Activated CD8-positive, alpha-beta memory T cell treated with anti-CD3 and anti-CD28 coated beads for 24 hours (primary cell): ENCODE data around the gene PPEF1.

Experiments
- DNase-seq: peaks from one replicate; pipeline ENCODE4 v3.0.0-alpha.2; 2020

The PPEF1 gene

DNA sequence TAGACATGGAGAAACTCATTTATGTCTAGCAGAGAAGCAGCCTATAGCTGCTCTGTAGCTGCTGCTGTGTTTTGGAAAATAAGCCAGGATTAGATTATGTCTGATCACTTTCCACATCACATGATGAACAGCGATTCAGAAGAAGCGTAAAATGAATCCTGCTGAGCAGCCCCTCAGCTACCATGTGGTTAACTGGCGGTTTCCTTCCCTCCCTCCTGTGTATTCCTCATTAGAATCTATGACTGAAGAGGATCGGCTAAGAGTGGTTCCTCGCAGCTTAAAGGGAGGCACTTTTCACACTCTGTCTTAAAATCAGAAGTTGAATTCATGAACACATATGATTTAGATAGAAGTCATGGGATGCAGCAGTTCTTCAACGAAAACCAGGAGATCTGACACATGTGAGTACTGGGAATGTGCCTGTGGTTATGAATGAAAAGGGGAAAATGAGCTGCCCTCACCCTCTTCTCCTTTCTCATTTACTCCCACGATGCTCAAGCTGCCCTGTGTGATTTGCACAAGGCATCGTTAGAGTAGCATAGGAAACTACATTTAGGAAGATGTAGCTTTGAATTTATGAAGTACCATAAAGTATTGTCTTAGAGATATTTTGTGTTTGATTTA lies at the start of gene PPEF1:
TSS of gene PPEF1 (plus strand) at position 220 of the 624 bp plus-strand sequence. CDS start at position 356, 136 bp downstream.
- no peak for DNase-seq

DNA sequence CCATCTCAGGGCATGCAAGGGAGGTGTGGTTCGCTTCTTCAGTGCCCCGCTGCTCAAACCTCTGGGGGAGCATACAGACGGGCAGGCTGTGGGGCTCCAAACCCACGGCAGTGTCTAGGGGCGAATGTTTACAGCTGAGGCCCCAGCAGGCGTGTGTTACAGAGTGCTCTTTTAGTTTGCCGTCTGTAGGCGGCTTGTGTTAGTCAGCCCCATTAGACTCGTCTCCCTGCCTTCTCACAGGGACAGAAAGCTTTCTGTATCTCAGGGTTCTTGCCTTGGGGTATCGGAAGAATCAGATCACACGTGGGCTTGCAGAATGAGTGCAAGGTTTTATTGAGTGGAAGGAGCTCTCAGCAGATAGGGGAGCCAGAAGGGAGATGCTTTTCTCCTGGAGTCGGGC lies 46.2 kb upstream of the PPEF1 start:
- no peak for DNase-seq

DNA sequence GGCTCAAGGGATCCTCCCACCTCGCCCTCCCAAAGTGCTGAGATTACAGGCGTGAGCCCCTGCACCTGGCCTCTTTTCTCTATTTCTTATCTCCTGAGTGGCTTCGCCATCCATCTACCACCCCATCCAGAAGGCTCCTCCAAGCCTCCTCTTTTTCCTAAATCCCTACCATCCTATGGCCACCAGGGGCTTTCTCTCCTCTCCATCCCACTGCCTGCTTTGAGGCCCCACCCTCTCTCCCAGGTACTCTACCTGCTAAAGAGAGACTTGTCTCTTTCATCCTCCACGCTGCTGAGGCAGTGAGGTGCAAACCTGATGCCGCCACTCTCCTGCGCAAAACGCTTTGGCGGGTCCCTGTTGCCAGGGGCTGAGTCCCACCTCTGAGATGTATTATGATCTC lies 42.5 kb upstream of the PPEF1 start:
- no peak for DNase-seq

DNA sequence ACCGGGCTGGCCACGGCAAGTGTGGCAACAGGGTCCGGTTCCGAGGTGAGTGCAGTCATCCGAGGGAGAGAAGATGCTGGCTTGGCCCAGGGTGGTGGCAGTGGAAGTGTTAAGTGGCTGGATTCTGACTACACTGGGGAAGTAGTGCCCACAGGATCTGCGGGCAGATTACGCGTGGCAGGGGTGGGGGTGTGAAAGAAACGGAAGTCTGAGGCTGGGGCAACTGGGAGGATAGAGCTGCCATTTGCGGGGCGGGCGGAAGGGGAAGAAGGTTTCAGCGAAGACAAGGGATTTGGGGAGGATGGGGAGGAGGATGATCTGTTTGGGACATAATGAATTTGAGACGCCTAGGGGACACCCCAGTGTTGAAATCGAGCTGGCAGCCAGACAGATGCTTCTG lies 40.8 kb upstream of the PPEF1 start:
- DNase-seq: no peak

DNA sequence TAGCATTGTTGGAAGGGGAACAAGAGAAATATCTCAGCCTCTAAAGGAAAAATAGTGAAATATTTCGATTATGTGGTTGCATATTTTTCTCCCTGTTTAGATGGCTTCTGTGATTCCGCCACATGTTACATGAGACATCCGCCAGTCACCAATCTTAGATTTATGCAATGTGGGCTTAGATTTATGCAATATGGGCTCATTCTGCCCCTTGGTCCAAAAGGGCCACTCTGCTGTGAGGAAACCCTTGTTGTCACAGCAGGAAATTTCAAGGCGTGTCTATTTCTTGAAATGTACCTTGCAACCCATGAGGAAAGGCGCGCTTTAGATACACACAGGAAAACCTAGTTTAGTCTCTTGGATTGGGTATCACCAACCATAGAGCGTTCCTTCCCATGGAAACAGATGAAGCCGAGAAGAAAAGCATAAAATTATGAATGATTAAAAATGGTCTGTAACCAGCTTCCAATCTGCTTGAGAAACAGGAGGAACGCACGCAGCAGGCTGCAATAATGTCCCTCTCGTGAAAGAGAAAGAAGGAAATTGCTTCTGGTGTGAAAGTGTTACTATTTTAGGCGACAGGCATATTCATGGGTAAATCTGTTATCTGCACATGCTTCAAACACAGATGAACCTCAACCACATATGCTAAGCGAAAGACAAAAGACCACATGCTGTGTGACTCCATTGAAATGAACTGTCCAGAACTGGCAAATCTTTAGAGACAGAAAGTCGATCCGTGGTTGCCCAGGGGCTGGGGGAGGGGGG lies 39.2 kb upstream of the PPEF1 start:
- DNase-seq: no peak

DNA sequence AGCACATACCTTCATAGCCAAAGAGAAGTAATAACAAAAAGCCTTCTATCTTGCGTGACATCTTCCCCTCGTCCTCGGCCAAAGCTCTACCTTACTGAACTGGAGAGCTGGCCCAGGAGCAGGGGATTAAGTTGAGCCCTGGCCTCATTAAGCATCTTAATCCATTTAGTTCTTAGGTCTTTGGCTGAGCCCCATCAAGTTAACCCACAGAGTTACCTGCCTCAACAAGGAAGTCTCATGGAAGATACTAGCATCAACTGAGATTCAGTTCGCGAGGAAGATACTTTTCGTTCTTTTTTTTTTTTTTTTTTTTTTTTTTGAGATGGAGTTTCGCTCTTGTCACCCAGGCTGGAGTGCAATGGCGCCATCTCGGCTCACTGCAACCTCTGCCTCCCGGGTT lies 35.4 kb upstream of the PPEF1 start, which contains the start of gene RS1:
TSS of gene RS1 (minus strand) at position 101 of the 400 bp plus-strand sequence. CDS start at position 61, 40 bp downstream.
- DNase-seq: no peak

- DNase-seq: peak; percentile 68
These were observed 33.0 kb upstream of the PPEF1 start for GRCh38 chrX:18674417-18674787.

GRCh38 chrX:18674788-18675735 lies 32.4 kb upstream of the PPEF1 start:
- DNase-seq: peak; percentile 91

GRCh38 chrX:18676050-18676449 lies 31.4 kb upstream of the PPEF1 start:
- DNase-seq: no peak

GRCh38 chrX:18676470-18676869 lies 31.0 kb upstream of the PPEF1 start:
- no peak for DNase-seq

- DNase-seq: no peak
These were observed 30.1 kb upstream of the PPEF1 start for GRCh38 chrX:18677161-18677869.

GRCh38 chrX:18681996-18682395 lies 25.4 kb upstream of the PPEF1 start:
- DNase-seq: no peak

DNA sequence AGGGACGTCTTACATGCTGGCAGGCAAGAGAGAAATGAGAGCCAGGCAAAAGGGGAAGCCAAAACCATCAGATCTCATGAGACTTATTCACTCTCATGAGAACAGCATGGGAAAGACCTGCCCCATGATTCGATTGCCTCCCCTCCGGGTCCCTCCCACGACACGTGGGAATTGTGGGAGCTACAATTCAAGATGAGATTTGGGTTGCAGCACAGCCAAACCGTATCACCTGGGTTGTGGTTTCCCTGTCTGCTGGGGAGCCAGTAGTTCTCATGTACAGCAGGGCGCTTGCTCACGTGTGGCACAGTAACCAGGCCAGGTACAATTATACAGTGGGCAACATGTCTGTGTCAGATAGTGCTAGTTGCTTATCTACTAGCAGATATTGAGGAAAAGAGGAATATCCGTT lies 24.5 kb upstream of the PPEF1 start:
- DNase-seq: no peak

GRCh38 chrX:18687856-18688495 lies 19.5 kb upstream of the PPEF1 start:
- no peak for DNase-seq

GRCh38 chrX:18691431-18691830 lies 16.0 kb upstream of the PPEF1 start:
- no peak for DNase-seq

DNA sequence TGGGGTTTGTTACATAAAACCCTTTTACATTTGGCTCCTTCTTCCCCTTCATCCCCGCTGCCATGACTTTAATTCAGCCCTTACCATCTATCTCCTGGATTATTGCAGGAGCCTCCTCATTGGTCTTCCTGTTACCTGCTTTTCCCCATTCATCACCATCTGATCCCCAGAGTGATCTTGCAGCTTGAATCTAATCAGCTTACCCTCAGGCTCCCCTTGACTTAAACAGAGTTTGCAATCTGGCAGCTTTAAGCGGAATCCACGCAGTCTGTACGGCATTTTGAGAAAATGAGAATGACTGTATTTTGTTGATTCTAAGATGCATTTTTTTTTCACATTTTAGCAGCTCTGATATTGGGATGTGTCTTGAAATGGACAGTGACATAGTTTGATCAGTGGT lies 14.9 kb upstream of the PPEF1 start:
- no peak for DNase-seq

GRCh38 chrX:18696653-18697052 lies 10.8 kb upstream of the PPEF1 start:
- no peak for DNase-seq

- no peak for DNase-seq
These were observed 8.5 kb upstream of the PPEF1 start for GRCh38 chrX:18698737-18699650.

DNA sequence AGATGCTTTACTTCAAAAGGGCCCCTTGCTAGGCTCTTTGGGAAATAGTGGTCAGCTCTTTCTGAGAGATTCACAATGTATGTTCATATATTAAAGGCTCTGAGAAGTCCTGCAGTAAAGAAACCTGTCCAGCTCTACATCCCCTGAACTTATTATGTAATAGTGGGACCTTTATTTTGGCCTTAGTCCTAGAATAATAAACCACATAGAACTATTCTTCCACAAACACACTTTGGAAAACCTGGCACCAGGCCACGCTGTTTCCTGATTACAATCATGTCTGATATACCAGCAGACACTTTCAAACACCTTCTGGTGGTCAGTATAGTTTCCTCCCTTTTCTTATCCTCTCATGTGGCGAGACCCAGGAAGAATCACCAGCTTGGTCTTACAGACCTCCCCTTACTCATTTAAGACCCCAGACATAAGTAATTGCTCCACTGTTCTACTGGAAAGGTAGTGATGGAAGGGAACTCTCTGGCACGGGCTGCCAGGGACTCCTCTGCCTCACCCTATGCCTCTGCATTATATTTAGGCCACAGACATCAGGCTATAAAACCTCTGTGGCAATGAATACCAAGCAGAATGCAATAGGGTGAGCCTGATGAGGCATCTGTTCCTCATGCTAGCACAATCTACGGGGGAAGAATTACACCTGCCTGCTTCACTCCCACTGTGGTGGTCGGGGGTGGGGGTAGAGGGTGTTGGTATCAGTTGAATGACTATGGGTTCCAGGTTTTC lies 5.7 kb upstream of the PPEF1 start:
- DNase-seq: no peak
